Epithelial cell of esophagus (primary cell): ENCODE measurements around the gene ITPA.
A peak's percentile ranks its signal among the peaks of the same experiment; 100 is the strongest.
"Not testable (repeated sequence)": the region's sequence is repeated elsewhere in the genome, so short reads cannot be mapped to it uniquely, and the experiment has no call there.

ENCODE experiments used
- DNase-seq: peaks from one replicate; pipeline ENCODE4 v3.0.0; 2010; ENCODE audit warnings: low read depth
- H3K4me3 ChIP-seq: 2 replicates; pipeline ENCODE4 v1.5.1; 2011; ENCODE audit warnings: mild to moderate bottlenecking, low read length, control low read depth
- TF ChIP-seq, protein P1 (sequence below): IDR thresholded peaks from 2 replicates; pipeline ENCODE4 v1.5.1; 2011; ENCODE audit warnings: low read depth, mild to moderate bottlenecking, low read length, control low read depth, inconsistent platforms; ENCODE audit not compliant: insufficient read depth; ENCODE audit errors: missing control alignments

The ITPA gene

DNA sequence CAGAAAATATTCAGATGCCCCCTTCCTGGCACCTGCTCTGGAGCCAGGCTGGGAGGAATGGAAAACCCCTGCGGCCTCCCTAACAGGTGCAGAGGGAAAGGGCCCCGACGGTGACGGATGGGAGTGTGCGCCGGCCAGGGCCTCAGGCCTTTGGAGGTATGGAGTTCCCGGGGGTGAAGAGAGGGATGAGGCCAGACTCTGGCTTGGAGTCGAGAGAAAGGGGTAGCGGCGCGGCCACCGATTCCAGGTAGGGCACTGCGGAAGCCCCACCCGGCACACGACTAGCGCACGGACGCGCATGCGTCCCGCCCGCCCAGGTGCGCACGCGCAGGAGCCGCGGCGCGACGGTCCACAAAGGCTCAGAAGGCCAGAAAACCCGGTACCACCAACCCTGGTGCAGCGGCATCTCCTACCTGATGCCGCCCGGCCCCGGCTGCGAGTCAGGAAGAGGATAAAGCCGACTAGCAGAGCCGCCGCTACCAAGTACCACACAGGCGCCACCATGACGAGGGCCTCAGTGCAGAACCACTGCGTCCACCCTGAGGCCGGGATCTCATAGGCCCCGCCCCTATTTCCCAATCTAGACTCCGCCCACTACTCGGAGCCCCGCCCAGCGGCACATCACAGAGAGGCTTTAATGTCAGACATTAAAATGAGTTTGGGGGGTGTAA is 5.0 kb upstream of the ITPA start, which contains the start of gene DDRGK1:
TSS of gene DDRGK1 (minus strand) at position 559 of the 671 bp plus-strand sequence. CDS start at position 504, 55 bp downstream.
- peak within 1 kb of the TSS; percentile 90 for H3K4me3 ChIP-seq
- TF ChIP-seq, protein P1, sequence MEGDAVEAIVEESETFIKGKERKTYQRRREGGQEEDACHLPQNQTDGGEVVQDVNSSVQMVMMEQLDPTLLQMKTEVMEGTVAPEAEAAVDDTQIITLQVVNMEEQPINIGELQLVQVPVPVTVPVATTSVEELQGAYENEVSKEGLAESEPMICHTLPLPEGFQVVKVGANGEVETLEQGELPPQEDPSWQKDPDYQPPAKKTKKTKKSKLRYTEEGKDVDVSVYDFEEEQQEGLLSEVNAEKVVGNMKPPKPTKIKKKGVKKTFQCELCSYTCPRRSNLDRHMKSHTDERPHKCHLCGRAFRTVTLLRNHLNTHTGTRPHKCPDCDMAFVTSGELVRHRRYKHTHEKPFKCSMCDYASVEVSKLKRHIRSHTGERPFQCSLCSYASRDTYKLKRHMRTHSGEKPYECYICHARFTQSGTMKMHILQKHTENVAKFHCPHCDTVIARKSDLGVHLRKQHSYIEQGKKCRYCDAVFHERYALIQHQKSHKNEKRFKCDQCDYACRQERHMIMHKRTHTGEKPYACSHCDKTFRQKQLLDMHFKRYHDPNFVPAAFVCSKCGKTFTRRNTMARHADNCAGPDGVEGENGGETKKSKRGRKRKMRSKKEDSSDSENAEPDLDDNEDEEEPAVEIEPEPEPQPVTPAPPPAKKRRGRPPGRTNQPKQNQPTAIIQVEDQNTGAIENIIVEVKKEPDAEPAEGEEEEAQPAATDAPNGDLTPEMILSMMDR, result no peak
- DNase-seq, result peak; percentile 84

DNA sequence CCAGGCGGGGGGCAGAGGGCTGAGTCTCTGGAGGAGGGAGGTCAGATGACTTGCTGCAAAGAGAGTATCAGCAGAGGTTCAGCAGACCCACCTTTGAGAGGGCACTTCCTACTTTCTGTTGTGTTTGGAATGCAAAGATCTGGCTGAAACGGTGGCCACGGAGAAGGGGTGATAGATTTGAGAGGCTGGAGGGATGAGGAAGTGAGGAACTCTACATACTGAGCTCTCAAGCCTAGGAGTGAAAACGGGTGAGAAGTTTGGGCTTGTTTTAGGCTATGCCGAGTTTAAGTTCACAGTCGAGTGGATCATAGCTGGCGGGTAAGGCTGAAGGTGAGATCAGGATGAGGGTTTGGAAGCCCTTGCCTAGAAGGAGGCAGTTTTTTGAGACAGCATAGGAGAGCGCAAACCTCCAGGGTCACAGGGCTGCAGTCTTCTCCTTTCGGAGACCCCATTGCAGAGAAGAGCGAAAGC is 477 bp upstream of the ITPA start:
- DNase-seq, result peak; percentile 24
- TF ChIP-seq, protein P1, result no peak

DNA sequence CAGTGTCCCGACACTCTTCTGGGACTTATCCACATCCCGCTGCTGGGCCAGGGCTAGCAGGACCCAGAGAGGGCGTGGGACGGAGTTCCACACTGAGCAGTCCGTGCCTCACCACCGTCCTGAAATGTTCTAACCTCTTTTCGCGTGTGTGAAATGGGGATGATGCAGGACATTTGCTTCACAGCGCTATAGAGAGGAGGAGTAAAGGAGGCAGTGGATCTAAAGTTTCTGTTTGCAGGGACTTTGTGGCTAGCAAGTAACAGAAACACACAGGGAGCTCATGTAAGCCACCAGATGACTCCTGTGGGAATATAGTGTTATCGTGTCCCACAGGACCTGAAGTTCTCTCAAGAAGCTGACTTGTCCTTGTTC is 634 bp downstream of the ITPA start:
- peak; percentile 16 for DNase-seq
- peak overlapping the region; percentile 95 for H3K4me3 ChIP-seq
- TF ChIP-seq, protein P1, result no peak

More for the DNA sequence above, 477 bp upstream of the ITPA start:
- H3K4me3 ChIP-seq, result peak overlapping the region; percentile 95

DNA sequence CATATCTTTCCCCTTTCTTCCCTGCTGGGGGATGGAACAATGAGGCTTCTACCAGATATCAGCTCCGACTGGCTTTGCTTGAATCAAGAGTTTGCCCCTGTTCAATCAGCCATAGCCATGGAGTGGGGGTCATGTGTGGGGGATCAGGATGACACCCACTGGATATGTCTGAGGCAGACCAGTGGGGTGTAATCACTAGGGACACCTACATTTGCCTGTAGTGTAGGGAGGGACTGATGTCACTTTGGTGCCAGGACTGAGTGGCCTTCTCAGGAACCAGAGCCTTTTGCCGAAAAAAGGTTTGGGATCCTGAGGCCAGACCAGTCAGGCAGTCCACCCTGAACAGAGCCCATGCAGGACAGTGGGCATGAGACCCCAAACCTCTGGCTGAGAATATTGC is 1.0 kb downstream of the ITPA start:
- peak overlapping the region; percentile 95 for H3K4me3 ChIP-seq
- TF ChIP-seq, protein P1, result no peak
- DNase-seq, result no peak

DNA sequence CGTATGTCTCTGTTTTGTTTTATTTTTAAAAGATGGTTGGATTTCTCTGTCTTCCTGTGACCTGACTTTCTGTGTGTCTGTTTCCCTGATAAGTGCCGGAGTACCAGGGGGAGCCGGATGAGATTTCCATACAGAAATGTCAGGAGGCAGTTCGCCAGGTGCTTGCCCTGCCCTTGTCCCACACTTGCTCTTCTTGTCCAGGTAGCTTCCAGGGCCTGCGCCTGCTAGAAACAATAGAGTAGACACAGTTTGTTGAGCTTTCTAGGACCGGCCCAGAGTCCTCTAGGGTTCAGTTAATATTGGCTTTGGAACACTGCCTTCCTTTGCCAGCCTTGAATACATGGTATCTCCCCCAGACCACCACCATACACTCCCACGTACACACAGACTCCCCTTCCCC is 3.9 kb downstream of the ITPA start:
- TF ChIP-seq, protein P1, result no peak
- no peak for DNase-seq
- no peak overlapping the region for H3K4me3 ChIP-seq

DNA sequence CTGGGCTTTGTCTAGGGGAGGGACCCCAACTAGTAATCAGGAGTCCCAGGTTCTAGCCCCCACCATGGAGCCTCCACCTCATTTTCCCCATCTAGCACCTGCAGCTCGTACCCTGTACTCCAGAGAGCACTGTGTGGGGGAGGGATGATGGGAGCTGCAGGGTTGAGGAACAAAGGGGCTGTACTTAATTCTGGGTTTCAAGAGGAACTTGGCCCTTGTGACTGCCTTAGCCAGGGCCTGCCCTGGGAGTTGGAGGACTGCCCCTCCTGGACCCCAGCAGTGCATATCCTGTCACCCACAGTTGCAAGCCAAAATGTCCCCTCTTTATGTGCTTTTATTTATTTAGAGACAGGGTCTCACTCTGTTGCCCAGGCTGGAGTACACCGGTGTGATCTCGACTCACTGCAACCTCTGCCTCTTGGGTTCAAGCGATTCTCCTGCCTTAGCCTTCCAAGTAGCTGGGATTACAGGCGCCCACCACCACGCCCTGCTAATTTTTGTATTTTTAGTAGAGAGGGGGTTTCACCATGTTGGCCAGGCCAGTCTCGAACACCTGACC is 6.1 kb downstream of the ITPA start:
- not testable (repeated sequence) for H3K4me3 ChIP-seq, DNase-seq

DNA sequence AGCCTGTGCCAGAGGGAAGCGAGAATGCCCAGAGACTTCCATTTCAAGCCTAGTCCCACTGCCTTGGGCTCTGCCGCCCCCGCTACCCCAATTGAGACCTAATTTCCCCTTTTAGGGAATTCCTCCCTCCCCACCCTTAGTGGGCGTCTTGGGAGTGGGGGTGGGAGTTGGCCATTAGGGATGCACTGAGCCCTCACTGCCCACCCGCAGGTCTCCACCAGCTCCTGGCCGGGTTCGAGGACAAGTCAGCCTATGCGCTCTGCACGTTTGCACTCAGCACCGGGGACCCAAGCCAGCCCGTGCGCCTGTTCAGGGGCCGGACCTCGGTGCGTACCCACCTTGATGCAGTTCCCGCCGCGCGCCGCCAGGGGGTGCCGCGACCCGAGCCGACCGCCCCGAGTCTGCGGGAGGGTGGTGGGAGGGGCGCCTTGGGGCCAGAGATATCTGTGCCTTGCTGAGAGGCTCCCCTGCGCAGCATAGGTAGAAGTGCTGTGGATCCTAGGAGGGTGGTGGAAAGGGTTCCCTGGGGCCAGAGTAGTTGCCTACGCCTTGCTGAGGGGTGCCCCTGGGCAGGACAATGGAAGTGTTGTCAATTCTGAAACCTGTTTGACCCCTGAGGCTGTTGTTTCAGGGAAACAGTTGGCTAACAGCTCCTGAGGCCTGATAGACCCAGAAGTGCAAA is 9.2 kb downstream of the ITPA start:
- DNase-seq, result peak; percentile 49
- TF ChIP-seq, protein P1, result peak; percentile 62
- no peak overlapping the region for H3K4me3 ChIP-seq
